SK-N-SH treated with all-trans-retinoic acid at 6 μM for 48 hours (cell line): Measurements from ENCODE around the gene OR2J2.
"Not testable (repeated sequence)": the region's sequence is repeated elsewhere in the genome, so short reads cannot be mapped to it uniquely, and the experiment has no call there.

ENCODE experiments used
- ATAC-seq: fragments of 200-7000 bp; cut with Tn5 transposase; 3 replicates; pipeline ENCODE4 v1.9.1; 2020; ENCODE audit warnings: mild to moderate bottlenecking, moderate library complexity
- ARNTL ChIP-seq: fragments of 450-650 bp; formaldehyde crosslinking; IDR thresholded peaks from 2 replicates; pipeline ENCODE4 v1.5.0; 2020; ENCODE audit warnings: low read depth, mild to moderate bottlenecking, moderate library complexity, borderline replicate concordance
- BACH2 ChIP-seq: fragments of 250-450 bp; sonication (Bioruptor Pico); IDR thresholded peaks from 2 replicates; pipeline ENCODE4 v1.9.0; 2021; ENCODE audit warnings: mild to moderate bottlenecking, borderline replicate concordance
- CSDC2 ChIP-seq: fragments of 250-450 bp; sonication (Bioruptor Pico); IDR thresholded peaks from 2 replicates; pipeline ENCODE4 v1.5.0; 2020; ENCODE audit warnings: mild to moderate bottlenecking, moderate library complexity
- ESRRG ChIP-seq: fragments of 250-450 bp; sonication (Bioruptor Pico); IDR thresholded peaks from 2 replicates; pipeline ENCODE4 v1.6.1; 2021; ENCODE audit warnings: mild to moderate bottlenecking
- GLIS3 ChIP-seq: fragments of 250-450 bp; sonication (Bioruptor Pico); IDR thresholded peaks from 2 replicates; pipeline ENCODE4 v1.5.0; 2020; ENCODE audit warnings: mild to moderate bottlenecking, moderate library complexity
- ISL1 ChIP-seq: fragments of 250-450 bp; sonication (Bioruptor Pico); IDR thresholded peaks from 2 replicates; pipeline ENCODE4 v2.1.2; 2022; ENCODE audit warnings: mild to moderate bottlenecking, moderate library complexity
- OSR1 ChIP-seq: fragments of 250-450 bp; sonication (Bioruptor Pico); IDR thresholded peaks from 2 replicates; pipeline ENCODE4 v1.8.0; 2022; ENCODE audit warnings: moderate library complexity, mild to moderate bottlenecking, inconsistent platforms
- PPARA ChIP-seq: fragments of 250-450 bp; sonication (Bioruptor Pico); IDR thresholded peaks from 2 replicates; pipeline ENCODE4 v1.5.0; 2020; ENCODE audit warnings: mild to moderate bottlenecking, borderline replicate concordance
- RARB ChIP-seq: fragments of 250-450 bp; sonication (Bioruptor Pico); IDR thresholded peaks from 2 replicates; pipeline ENCODE4 v1.8.0; 2021; ENCODE audit warnings: mild to moderate bottlenecking, moderate library complexity
- SNAI2 ChIP-seq: fragments of 250-450 bp; sonication (Bioruptor Pico); IDR thresholded peaks from 2 replicates; pipeline ENCODE4 v1.5.0; 2020; ENCODE audit warnings: mild to moderate bottlenecking, moderate library complexity
- TOX ChIP-seq: fragments of 250-450 bp; sonication (Bioruptor Pico); IDR thresholded peaks from 2 replicates; pipeline ENCODE4 v1.8.0; 2021; ENCODE audit warnings: mild to moderate bottlenecking, moderate library complexity, borderline replicate concordance
- ZC3H10 ChIP-seq: fragments of 250-450 bp; sonication (Bioruptor Pico); IDR thresholded peaks from 2 replicates; pipeline ENCODE4 v1.5.1; 2021; ENCODE audit warnings: mild to moderate bottlenecking, moderate library complexity
- ZFP3 ChIP-seq: fragments of 250-450 bp; sonication (Bioruptor Pico); IDR thresholded peaks from 2 replicates; pipeline ENCODE4 v1.5.0; 2020; ENCODE audit warnings: mild to moderate bottlenecking, moderate library complexity
- ZNF565 ChIP-seq: fragments of 450-650 bp; formaldehyde crosslinking; conservative IDR thresholded peaks from 2 replicates; pipeline ENCODE4 v1.5.0; 2020; ENCODE audit warnings: low read depth, mild to moderate bottlenecking, moderate library complexity
- ZNF70 ChIP-seq: fragments of 450-650 bp; formaldehyde crosslinking; IDR thresholded peaks from 2 replicates; pipeline ENCODE4 v1.5.0; 2020; ENCODE audit warnings: mild to moderate bottlenecking, moderate library complexity
- ZNF8 ChIP-seq: fragments of 450-650 bp; formaldehyde crosslinking; IDR thresholded peaks from 2 replicates; pipeline ENCODE4 v1.5.0; 2020; ENCODE audit warnings: mild to moderate bottlenecking, moderate library complexity
- TF ChIP-seq, protein P1 (sequence below): fragments of 250-450 bp; sonication (Bioruptor Pico); IDR thresholded peaks from 2 replicates; pipeline ENCODE4 v1.8.0; 2021; ENCODE audit warnings: low read depth, mild to moderate bottlenecking, moderate library complexity, borderline replicate concordance
- TF ChIP-seq, protein P2 (sequence below): fragments of 250-450 bp; sonication (Bioruptor Pico); IDR thresholded peaks from 2 replicates; pipeline ENCODE4 v1.8.0; 2020; ENCODE audit warnings: mild to moderate bottlenecking, moderate library complexity, borderline replicate concordance
- TF ChIP-seq, protein P3 (sequence below): fragments of 250-450 bp; sonication (Bioruptor Pico); IDR thresholded peaks from 2 replicates; pipeline ENCODE4 v1.5.0; 2020; ENCODE audit warnings: mild to moderate bottlenecking, moderate library complexity
- TF ChIP-seq, protein P4 (sequence below): fragments of 250-450 bp; sonication (Bioruptor Pico); IDR thresholded peaks from 2 replicates; pipeline ENCODE4 v1.5.1; 2020; ENCODE audit warnings: low read depth, mild to moderate bottlenecking, moderate library complexity
- TF ChIP-seq, protein P5 (sequence below): fragments of 250-450 bp; sonication (Bioruptor Pico); IDR thresholded peaks from 2 replicates; pipeline ENCODE4 v1.5.1; 2021; ENCODE audit warnings: mild to moderate bottlenecking, moderate library complexity

The OR2J2 gene

DNA sequence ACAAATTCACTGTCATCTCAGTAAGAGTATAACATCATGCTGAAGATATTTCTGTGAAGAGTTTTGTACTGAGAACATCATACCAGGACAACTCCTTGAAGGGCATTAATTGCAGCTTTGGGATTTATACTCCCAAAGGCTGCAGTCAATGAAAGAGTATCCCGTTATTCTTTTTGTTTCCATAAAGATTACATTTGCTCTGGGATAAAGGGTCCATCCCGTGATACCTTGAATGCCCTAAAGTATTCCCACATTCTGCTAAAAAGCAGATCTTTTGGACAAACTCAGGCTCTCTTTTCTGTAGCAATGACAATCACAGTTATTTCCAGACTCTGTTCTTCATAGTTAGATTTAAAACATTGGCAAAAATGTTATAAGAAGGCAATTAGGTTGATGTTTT is at the start of gene OR2J2:
TSS of gene OR2J2 (plus strand) at position 301 of the 400 bp plus-strand sequence. CDS start 2,729 bp downstream, outside the sequence.
- ATAC-seq: not testable (repeated sequence)

DNA sequence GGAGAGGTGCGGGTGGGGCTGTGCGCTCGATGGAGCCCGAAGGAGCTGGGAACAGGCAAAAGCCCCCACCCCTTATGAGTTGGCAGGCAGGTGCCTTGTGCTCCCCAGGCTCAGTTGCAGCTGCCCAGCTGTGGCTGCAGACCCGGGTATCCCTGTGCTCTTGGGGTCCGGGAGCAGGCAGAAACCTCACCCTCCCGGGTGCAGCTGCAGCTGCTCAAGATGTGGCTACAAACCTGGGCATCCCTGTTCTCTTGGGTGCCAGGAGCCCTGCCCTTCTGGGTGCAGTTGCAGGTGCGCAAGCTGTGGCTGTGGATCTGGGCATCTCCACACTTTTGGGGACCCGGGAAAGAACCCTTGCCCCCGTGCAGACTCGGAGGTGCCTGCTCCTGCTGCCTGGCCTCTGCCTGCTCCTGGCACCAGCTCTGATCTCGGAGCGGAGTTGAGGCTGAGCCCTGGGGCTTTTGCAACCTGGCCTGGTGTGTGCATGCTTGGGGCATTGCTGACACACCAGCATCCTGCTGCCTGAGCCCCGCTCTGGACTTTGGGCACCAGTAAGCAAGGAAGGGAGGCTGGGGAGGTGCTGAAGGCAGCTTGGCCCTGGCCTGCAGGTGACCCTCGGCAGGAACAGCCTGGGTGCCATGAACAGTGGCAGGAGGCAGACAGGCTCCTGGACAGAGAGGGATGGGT is 41.2 kb upstream of the OR2J2 start:
- no peak for TF ChIP-seq ARNTL
- no peak for TF ChIP-seq BACH2
- no peak for TF ChIP-seq ISL1 (CRISPR knock-in tag)
- TF ChIP-seq ESRRG (CRISPR knock-in tag): no peak
- TF ChIP-seq PPARA: no peak
- TF ChIP-seq SNAI2 (CRISPR knock-in tag): no peak
- TF ChIP-seq ZC3H10 (CRISPR knock-in tag): no peak
- no peak for TF ChIP-seq ZNF70 (CRISPR knock-in tag)
- TF ChIP-seq CSDC2 (CRISPR knock-in tag): no peak
- TF ChIP-seq ZNF565 (CRISPR knock-in tag): no peak
- no peak for TF ChIP-seq TOX
- TF ChIP-seq, all 23 proteins: peak for 0
- no peak for ATAC-seq

DNA sequence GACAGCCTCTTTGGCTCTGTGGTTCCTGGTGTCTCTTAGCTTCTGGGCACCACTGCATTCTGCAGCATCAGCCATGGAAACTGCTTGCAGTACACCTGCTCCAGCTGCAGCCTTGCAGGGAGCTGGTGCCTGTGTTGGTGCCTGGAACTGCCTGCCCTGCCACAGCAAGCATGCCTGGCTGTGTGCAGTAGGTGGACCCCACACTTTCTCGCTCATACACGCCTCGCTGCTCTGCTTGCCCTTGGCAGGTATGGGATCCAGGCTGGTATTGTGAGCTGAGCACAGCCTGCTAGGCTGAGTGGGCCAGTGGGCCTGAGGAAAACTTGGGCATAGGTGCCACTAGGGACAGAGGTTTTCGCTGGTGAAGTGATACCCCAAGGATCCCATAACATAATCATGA is 40.1 kb upstream of the OR2J2 start:
- TF ChIP-seq SNAI2 (CRISPR knock-in tag): no peak
- no peak for TF ChIP-seq CSDC2 (CRISPR knock-in tag)
- TF ChIP-seq, protein P1, sequence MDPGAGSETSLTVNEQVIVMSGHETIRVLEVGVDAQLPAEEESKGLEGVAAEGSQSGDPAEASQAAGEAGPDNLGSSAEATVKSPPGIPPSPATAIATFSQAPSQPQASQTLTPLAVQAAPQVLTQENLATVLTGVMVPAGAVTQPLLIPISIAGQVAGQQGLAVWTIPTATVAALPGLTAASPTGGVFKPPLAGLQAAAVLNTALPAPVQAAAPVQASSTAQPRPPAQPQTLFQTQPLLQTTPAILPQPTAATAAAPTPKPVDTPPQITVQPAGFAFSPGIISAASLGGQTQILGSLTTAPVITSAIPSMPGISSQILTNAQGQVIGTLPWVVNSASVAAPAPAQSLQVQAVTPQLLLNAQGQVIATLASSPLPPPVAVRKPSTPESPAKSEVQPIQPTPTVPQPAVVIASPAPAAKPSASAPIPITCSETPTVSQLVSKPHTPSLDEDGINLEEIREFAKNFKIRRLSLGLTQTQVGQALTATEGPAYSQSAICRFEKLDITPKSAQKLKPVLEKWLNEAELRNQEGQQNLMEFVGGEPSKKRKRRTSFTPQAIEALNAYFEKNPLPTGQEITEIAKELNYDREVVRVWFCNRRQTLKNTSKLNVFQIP (CRISPR knock-in tag): no peak
- TF ChIP-seq PPARA: no peak
- TF ChIP-seq, protein P2, sequence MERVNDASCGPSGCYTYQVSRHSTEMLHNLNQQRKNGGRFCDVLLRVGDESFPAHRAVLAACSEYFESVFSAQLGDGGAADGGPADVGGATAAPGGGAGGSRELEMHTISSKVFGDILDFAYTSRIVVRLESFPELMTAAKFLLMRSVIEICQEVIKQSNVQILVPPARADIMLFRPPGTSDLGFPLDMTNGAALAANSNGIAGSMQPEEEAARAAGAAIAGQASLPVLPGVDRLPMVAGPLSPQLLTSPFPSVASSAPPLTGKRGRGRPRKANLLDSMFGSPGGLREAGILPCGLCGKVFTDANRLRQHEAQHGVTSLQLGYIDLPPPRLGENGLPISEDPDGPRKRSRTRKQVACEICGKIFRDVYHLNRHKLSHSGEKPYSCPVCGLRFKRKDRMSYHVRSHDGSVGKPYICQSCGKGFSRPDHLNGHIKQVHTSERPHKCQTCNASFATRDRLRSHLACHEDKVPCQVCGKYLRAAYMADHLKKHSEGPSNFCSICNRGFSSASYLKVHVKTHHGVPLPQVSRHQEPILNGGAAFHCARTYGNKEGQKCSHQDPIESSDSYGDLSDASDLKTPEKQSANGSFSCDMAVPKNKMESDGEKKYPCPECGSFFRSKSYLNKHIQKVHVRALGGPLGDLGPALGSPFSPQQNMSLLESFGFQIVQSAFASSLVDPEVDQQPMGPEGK (CRISPR knock-in tag): no peak
- TF ChIP-seq RARB (CRISPR knock-in tag): no peak
- TF ChIP-seq, protein P3, sequence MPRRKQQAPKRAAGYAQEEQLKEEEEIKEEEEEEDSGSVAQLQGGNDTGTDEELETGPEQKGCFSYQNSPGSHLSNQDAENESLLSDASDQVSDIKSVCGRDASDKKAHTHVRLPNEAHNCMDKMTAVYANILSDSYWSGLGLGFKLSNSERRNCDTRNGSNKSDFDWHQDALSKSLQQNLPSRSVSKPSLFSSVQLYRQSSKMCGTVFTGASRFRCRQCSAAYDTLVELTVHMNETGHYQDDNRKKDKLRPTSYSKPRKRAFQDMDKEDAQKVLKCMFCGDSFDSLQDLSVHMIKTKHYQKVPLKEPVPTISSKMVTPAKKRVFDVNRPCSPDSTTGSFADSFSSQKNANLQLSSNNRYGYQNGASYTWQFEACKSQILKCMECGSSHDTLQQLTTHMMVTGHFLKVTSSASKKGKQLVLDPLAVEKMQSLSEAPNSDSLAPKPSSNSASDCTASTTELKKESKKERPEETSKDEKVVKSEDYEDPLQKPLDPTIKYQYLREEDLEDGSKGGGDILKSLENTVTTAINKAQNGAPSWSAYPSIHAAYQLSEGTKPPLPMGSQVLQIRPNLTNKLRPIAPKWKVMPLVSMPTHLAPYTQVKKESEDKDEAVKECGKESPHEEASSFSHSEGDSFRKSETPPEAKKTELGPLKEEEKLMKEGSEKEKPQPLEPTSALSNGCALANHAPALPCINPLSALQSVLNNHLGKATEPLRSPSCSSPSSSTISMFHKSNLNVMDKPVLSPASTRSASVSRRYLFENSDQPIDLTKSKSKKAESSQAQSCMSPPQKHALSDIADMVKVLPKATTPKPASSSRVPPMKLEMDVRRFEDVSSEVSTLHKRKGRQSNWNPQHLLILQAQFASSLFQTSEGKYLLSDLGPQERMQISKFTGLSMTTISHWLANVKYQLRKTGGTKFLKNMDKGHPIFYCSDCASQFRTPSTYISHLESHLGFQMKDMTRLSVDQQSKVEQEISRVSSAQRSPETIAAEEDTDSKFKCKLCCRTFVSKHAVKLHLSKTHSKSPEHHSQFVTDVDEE (CRISPR knock-in tag): no peak
- no peak for TF ChIP-seq ISL1 (CRISPR knock-in tag)
- no peak for TF ChIP-seq ARNTL
- no peak for TF ChIP-seq OSR1 (CRISPR knock-in tag)
- TF ChIP-seq, protein P4, sequence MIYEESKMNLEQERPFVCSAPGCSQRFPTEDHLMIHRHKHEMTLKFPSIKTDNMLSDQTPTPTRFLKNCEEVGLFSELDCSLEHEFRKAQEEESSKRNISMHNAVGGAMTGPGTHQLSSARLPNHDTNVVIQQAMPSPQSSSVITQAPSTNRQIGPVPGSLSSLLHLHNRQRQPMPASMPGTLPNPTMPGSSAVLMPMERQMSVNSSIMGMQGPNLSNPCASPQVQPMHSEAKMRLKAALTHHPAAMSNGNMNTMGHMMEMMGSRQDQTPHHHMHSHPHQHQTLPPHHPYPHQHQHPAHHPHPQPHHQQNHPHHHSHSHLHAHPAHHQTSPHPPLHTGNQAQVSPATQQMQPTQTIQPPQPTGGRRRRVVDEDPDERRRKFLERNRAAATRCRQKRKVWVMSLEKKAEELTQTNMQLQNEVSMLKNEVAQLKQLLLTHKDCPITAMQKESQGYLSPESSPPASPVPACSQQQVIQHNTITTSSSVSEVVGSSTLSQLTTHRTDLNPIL (CRISPR knock-in tag): no peak
- TF ChIP-seq ZNF565 (CRISPR knock-in tag): no peak
- no peak for TF ChIP-seq ZFP3
- no peak for TF ChIP-seq BACH2
- TF ChIP-seq, protein P5, sequence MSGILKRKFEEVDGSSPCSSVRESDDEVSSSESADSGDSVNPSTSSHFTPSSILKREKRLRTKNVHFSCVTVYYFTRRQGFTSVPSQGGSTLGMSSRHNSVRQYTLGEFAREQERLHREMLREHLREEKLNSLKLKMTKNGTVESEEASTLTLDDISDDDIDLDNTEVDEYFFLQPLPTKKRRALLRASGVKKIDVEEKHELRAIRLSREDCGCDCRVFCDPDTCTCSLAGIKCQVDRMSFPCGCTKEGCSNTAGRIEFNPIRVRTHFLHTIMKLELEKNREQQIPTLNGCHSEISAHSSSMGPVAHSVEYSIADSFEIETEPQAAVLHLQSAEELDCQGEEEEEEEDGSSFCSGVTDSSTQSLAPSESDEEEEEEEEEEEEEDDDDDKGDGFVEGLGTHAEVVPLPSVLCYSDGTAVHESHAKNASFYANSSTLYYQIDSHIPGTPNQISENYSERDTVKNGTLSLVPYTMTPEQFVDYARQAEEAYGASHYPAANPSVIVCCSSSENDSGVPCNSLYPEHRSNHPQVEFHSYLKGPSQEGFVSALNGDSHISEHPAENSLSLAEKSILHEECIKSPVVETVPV (CRISPR knock-in tag): no peak
- no peak for TF ChIP-seq ZNF8 (CRISPR knock-in tag)
- TF ChIP-seq GLIS3 (CRISPR knock-in tag): no peak
- TF ChIP-seq ZC3H10 (CRISPR knock-in tag): no peak
- TF ChIP-seq, all 23 proteins: peak for 0
- no peak for ATAC-seq
